ENCODE measurements around the gene DLGAP1. TPM values are rescaled to one million over a fixed set of nuclear protein-coding genes. Genes with fewer than 3 reads are reported as not detected.

DLGAP1 gene
- total RNA-seq, 1 experiment from 2014 or later = 0.39 TPM

GRCh38 chr18:4270016-4270415 is 185.1 kb downstream of the DLGAP1 start:
- Histone ChIP-seq H3K9ac (ENCODE audit: low read length) (no peak overlapping the region), H3K79me2 (ENCODE audit: insufficient read depth, low read length) (no peaks in the 10 kb centered on the region), H4K20me1 (ENCODE audit: insufficient read depth) (no peaks in the 10 kb centered on the region), H2AFZ (ENCODE audit: low read depth, low read length, poor library complexity, severe bottlenecking) (no peak overlapping the region), H3K4me2 (ENCODE audit: low read length) (no peak overlapping the region), H3K27ac (ENCODE audit: low read depth, low read length) (no peak overlapping the region), H3K9me2 (ENCODE audit: insufficient read depth) (no peaks in the 10 kb centered on the region), H3K4me1 (ENCODE audit: control insufficient read depth in 1 of 2, insufficient read depth in 2 of 2, low read length in 2 of 2) (no peaks in the 10 kb centered on the region), H3K4me3 (replicated peaks in 1 of 2; ENCODE audit: low read depth in 1 of 2, low read length in 2 of 2) (no peak overlapping the region), H3K36me3 (ENCODE audit: control insufficient read depth in 1 of 2, insufficient read depth in 2 of 2, low read length in 2 of 2) (no peaks in the 10 kb centered on the region), H3K9me3 (ENCODE audit: control insufficient read depth in 1 of 2, insufficient read depth in 1 of 2, low read depth in 1 of 2, low read length in 2 of 2) (peaks cover 0 to 6% of the 10 kb centered on the region in 2 experiments; a peak in 1 of 4 replicates), H3K27me3 (ENCODE audit: insufficient read depth, low read length) (no peaks in the 10 kb centered on the region)
- CTCF ChIA-PET = no interaction called here
- RAD21 ChIA-PET (ENCODE audit: low non-redundant PET in 1 of 2, low total read pairs in 2 of 2, uncharacterized antibody in 2 of 2, unreplicated experiment in 2 of 2) = no interaction called here
- intact Hi-C loops (cut with micrococcal nuclease) = no loop called here
- TF ChIP-seq, protein P1, sequence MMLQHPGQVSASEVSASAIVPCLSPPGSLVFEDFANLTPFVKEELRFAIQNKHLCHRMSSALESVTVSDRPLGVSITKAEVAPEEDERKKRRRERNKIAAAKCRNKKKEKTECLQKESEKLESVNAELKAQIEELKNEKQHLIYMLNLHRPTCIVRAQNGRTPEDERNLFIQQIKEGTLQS (IDR thresholded peaks at IDR 0.05) = no peak
- no peak for TF ChIP-seq POLR2AphosphoS5 (IDR thresholded peaks at IDR 0.05; ENCODE audit: low read depth, low read length)
- no peak for TF ChIP-seq RAD21 (IDR thresholded peaks at IDR 0.05; ENCODE audit: low read depth)
- TF ChIP-seq, protein P2, sequence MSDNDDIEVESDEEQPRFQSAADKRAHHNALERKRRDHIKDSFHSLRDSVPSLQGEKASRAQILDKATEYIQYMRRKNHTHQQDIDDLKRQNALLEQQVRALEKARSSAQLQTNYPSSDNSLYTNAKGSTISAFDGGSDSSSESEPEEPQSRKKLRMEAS (IDR thresholded peaks at IDR 0.05) = no peak
- no peak for TF ChIP-seq ZFX (IDR thresholded peaks at IDR 0.05)
- no peak for TF ChIP-seq CTCF (IDR thresholded peaks at IDR 0.05 in 2 of 3, conservative IDR thresholded peaks at IDR 0.05 in 1 of 3; ENCODE audit: borderline replicate concordance in 1 of 3, insufficient read depth in 1 of 3, low read depth in 2 of 3, low read length in 2 of 3)
- no peak for TF ChIP-seq FOSL1 (IDR thresholded peaks at IDR 0.05; ENCODE audit: low read depth)
- TF ChIP-seq TCF7L2 (IDR thresholded peaks at IDR 0.05; ENCODE audit: borderline replicate concordance, extremely low read depth, insufficient read depth, insufficient read length) = no peak
- no peak for TF ChIP-seq EZH2 (IDR thresholded peaks at IDR 0.05)
- TF ChIP-seq, protein P3, sequence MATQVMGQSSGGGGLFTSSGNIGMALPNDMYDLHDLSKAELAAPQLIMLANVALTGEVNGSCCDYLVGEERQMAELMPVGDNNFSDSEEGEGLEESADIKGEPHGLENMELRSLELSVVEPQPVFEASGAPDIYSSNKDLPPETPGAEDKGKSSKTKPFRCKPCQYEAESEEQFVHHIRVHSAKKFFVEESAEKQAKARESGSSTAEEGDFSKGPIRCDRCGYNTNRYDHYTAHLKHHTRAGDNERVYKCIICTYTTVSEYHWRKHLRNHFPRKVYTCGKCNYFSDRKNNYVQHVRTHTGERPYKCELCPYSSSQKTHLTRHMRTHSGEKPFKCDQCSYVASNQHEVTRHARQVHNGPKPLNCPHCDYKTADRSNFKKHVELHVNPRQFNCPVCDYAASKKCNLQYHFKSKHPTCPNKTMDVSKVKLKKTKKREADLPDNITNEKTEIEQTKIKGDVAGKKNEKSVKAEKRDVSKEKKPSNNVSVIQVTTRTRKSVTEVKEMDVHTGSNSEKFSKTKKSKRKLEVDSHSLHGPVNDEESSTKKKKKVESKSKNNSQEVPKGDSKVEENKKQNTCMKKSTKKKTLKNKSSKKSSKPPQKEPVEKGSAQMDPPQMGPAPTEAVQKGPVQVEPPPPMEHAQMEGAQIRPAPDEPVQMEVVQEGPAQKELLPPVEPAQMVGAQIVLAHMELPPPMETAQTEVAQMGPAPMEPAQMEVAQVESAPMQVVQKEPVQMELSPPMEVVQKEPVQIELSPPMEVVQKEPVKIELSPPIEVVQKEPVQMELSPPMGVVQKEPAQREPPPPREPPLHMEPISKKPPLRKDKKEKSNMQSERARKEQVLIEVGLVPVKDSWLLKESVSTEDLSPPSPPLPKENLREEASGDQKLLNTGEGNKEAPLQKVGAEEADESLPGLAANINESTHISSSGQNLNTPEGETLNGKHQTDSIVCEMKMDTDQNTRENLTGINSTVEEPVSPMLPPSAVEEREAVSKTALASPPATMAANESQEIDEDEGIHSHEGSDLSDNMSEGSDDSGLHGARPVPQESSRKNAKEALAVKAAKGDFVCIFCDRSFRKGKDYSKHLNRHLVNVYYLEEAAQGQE (IDR thresholded peaks at IDR 0.05; ENCODE audit: low read depth) = no peak
- TF ChIP-seq ZNF274 (IDR thresholded peaks at IDR 0.05; ENCODE audit: low read depth, low read length) = no peak
- no peak for TF ChIP-seq EGR1 (IDR thresholded peaks at IDR 0.05; ENCODE audit: low read depth)
- TF ChIP-seq POLR2A (IDR thresholded peaks at IDR 0.05; ENCODE audit: borderline replicate concordance, extremely low read depth, insufficient read depth, insufficient read length) = no peak
- TF ChIP-seq SIN3A (IDR thresholded peaks at IDR 0.05; ENCODE audit: low read depth) = no peak
- POLR2A ChIA-PET = no interaction called here
- no peak for DNase-seq (ENCODE audit: low read depth, low spot score)
- ATAC-seq = no peak
- no TSS peak for BruUV-seq (replicated peaks)

Data from HCT116 (cell line).